IPS DF 6.9 (cell line): ENCODE results near the gene MCC.

Experiments
- DNase-seq: peaks from one replicate; pipeline ENCODE4 v3.0.0-alpha.2; 2013; ENCODE audit warnings: low read depth, low spot score
- H3K27ac ChIP-seq: one replicate; pipeline ENCODE4 v1.5.1; 2013; ENCODE audit warnings: low read length, control low read depth
- H3K27me3 ChIP-seq: 2 replicates; pipeline ENCODE4 v1.6.1; 2013; ENCODE audit warnings: mild to moderate bottlenecking, low read length; ENCODE audit not compliant: control insufficient read depth, insufficient read depth
- H3K36me3 ChIP-seq: 2 replicates; pipeline ENCODE4 v1.6.1; 2013; ENCODE audit warnings: low read length; ENCODE audit not compliant: control insufficient read depth, insufficient read depth
- H3K4me1 ChIP-seq: 2 replicates; pipeline ENCODE4 v1.6.1; 2013; ENCODE audit warnings: low read length; ENCODE audit not compliant: control insufficient read depth, insufficient read depth
- H3K4me3 ChIP-seq: 2 replicates; pipeline ENCODE4 v1.5.1; 2013; ENCODE audit warnings: mild to moderate bottlenecking, low read length
- H3K9me3 ChIP-seq: 2 replicates; pipeline ENCODE4 v1.6.1; 2013; ENCODE audit warnings: low read length, inconsistent platforms; ENCODE audit not compliant: control insufficient read depth, insufficient read depth
- WGBS: extraction: QIAGEN DNeasy Blood & Tissue Kit; methylation state at CpG from one replicate; pipeline ENCODE4 v1.1.7; 2013; ENCODE audit warnings: mixed read lengths, missing lambda C conversion rate; ENCODE audit not compliant: insufficient read length, insufficient coverage; 5-methylcytosine and 5-hydroxymethylcytosine counted together

MCC gene

DNA sequence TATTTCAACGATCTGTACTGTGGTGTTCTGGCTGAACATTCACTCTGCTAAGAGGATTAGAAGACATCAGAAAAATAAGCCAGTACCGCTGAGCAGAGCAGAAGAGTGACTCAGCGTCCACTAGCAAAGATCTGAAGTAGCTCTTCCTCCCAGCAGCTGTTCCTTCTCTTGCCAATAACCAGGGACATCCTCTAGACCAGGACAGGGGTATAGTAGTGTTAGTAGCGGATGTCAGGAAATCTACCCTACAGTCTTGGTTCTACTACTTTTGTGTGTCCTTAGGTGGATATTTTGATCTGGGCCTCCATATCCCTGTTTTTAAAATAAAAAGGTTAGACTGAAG lies 157.1 kb downstream of the MCC start:
- H3K4me3 ChIP-seq: no peak overlapping the region
- no peak for DNase-seq
- no peaks in the 10 kb centered on the region for H3K27me3 ChIP-seq
- H3K9me3 ChIP-seq: no peaks in the 10 kb centered on the region
- no peaks in the 10 kb centered on the region for H3K36me3 ChIP-seq
- H3K4me1 ChIP-seq: no peaks in the 10 kb centered on the region
- WGBS: no CpG with 5 or more reads among the region's 4 CpGs
- H3K27ac ChIP-seq: no peak overlapping the region

DNA sequence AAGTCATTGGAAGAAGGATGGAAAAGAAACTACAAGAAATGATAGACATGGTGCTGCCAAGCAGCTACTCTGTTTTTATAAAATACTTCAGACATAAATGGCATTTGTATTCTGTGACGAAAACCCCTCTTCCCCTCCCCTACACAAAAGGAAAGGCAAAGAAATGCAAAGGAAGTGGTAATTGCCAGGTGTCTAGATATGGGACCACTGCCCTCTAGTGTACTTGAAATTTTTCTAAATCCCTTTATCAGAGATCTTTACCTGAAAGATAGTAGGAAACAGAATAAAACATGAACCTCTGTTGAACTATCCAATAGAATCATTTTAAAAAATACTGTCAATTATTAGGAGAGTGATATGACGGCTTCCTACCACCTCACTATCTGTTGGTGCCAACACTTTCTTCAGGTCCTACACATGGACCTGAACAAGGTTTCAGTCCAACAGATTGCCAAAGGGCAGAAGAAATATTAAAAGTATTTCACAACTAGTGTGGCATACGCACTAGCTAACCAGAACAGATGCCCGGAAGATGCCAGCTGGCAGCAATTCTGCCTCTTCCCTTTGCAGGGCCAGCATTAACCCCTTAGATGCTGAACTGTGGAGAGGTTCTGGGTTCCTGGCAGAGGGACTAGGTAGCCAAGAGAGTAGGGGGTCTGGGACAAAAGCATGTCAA lies 157.6 kb downstream of the MCC start:
- H3K4me1 ChIP-seq: no peaks in the 10 kb centered on the region
- no peaks in the 10 kb centered on the region for H3K27me3 ChIP-seq
- no peaks in the 10 kb centered on the region for H3K36me3 ChIP-seq
- H3K4me3 ChIP-seq: no peak overlapping the region
- WGBS: no CpG with 5 or more reads among the region's 4 CpGs
- no peak overlapping the region for H3K27ac ChIP-seq
- H3K9me3 ChIP-seq: no peaks in the 10 kb centered on the region
- no peak for DNase-seq

DNA sequence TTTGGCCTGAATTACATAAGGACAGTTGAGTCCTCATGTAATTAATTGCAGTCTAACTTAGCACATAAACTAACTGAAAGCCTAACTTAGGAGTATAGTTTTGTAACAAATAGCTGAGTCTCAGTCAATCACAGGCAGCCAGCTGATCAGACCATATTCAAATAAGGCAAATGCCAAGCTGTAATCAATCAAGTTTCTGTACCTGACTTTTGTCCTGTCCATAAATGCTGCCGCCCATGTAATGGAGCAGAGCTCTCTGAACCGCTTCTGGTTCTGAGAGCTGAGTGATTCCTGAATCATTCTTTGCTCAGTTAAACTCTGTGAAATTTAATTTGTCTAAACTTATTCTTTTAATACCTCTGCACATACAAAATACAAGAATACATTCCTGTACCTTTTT lies 158.3 kb downstream of the MCC start:
- Histone ChIP-seq H3K36me3 (no peaks in the 10 kb centered on the region), H3K27me3 (no peaks in the 10 kb centered on the region), H3K4me1 (no peaks in the 10 kb centered on the region), H3K27ac (no peak overlapping the region), H3K9me3 (no peaks in the 10 kb centered on the region), H3K4me3 (no peak overlapping the region)
- no peak for DNase-seq
- WGBS: no CpG with 5 or more reads among the region's 2 CpGs

GRCh38 chr5:113325054-113325453 lies 163.2 kb downstream of the MCC start:
- H3K36me3 ChIP-seq: no peaks in the 10 kb centered on the region
- no peaks in the 10 kb centered on the region for H3K4me1 ChIP-seq
- no peak for DNase-seq
- H3K27ac ChIP-seq: no peak overlapping the region
- no peaks in the 10 kb centered on the region for H3K9me3 ChIP-seq
- H3K4me3 ChIP-seq: no peak overlapping the region
- no peaks in the 10 kb centered on the region for H3K27me3 ChIP-seq
- no CpG with 5 or more reads among the region's 4 CpGs for WGBS

DNA sequence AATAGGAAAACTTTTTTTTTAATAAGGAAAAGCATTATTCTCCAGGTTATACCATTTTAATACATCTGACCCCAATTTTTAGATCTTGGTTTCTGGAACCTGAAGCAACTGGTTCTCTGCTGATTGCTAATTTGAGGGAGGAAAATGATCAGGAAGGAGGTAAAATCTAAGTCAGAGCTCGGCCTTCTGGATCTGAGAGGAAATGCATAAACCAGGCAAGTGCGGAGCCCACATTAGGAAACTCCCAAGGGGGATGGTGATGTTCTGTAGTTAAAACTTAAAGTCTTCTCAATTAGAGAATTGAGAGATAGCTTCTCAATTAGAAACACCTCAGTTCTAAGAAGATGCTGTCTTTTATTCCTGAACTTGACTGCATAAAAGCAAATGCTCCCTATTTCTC lies 167.0 kb downstream of the MCC start:
- no peaks in the 10 kb centered on the region for H3K9me3 ChIP-seq
- H3K4me1 ChIP-seq: no peaks in the 10 kb centered on the region
- no peak overlapping the region for H3K27ac ChIP-seq
- no peaks in the 10 kb centered on the region for H3K27me3 ChIP-seq
- whole genome bisulfite sequencing: no CpG with 5 or more reads among the region's 2 CpGs
- H3K4me3 ChIP-seq: no peak overlapping the region
- H3K36me3 ChIP-seq: no peaks in the 10 kb centered on the region
- no peak for DNase-seq

DNA sequence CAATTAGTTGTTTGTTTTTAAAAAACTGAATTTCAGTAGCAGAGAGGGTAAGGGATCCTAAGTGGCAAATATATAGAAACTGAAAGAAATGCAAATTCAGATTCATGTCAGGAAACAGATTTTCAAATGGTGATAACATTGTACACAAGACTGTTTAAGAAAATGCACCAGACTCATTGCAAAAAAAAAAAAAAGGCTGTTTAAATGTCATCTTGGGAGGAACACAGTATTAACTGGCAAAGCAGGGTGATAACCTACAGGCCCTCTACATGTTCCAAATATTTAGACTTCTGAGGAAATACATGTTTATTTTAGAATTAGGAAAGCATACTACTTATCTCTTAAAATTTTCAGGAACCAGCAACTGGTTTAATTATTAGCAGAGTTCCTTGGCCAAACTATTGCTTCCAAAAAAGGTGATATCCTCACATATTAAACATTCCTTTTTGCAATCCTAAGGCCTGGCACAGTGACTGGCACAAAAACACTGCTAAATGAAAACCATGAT lies 167.9 kb downstream of the MCC start:
- no peak for DNase-seq
- Histone ChIP-seq H3K9me3 (no peaks in the 10 kb centered on the region), H3K27me3 (no peaks in the 10 kb centered on the region), H3K4me3 (no peak overlapping the region), H3K36me3 (no peaks in the 10 kb centered on the region), H3K4me1 (no peaks in the 10 kb centered on the region), H3K27ac (no peak overlapping the region)

- DNase-seq: no peak
- Histone ChIP-seq H3K27ac (no peak overlapping the region), H3K27me3 (no peaks in the 10 kb centered on the region), H3K36me3 (no peaks in the 10 kb centered on the region), H3K4me1 (no peaks in the 10 kb centered on the region), H3K4me3 (no peak overlapping the region), H3K9me3 (no peaks in the 10 kb centered on the region)
- WGBS: no CpG with 5 or more reads among the region's 5 CpGs
Observed at GRCh38 chr5:113319256-113320053, 168.8 kb downstream of the MCC start.

- H3K4me1 ChIP-seq: no peaks in the 10 kb centered on the region
- no peak overlapping the region for H3K27ac ChIP-seq
- H3K9me3 ChIP-seq: no peaks in the 10 kb centered on the region
- DNase-seq: no peak
- no peaks in the 10 kb centered on the region for H3K27me3 ChIP-seq
- H3K4me3 ChIP-seq: no peak overlapping the region
- WGBS: no CpG with 5 or more reads among the region's 2 CpGs
- H3K36me3 ChIP-seq: no peaks in the 10 kb centered on the region
Observed at GRCh38 chr5:113317636-113318035, 170.6 kb downstream of the MCC start.

DNA sequence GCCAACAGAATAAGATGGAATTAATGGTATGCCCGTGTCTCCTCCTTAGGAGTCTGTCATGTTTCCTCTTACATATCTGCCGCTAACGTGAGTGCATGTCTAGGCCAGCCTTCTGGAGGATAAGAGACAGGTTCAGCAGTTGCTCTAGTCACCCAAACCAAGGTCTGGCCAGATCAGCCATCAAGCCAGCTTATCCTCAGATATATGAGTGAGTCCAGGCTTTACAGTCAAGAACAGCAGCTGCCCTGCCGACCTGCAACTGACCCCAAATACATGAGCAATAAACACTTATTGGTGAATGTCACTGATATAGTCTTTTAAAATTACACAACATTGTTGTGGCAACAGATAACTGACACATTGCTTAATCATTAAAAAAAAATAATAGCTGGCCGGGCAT lies 177.0 kb downstream of the MCC start:
- Histone ChIP-seq H3K27me3 (no peaks in the 10 kb centered on the region), H3K4me1 (no peaks in the 10 kb centered on the region), H3K27ac (no peak overlapping the region), H3K9me3 (no peaks in the 10 kb centered on the region), H3K4me3 (no peak overlapping the region), H3K36me3 (no peaks in the 10 kb centered on the region)
- no CpG with 5 or more reads among the region's 5 CpGs for WGBS
- DNase-seq: no peak

- Histone ChIP-seq H3K4me1 (no peaks in the 10 kb centered on the region; the same call in 1 of the 2 replicates), H3K27ac (no peak overlapping the region), H3K36me3 (no peaks in the 10 kb centered on the region), H3K4me3 (no peak overlapping the region), H3K9me3 (no peaks in the 10 kb centered on the region), H3K27me3 (no peaks in the 10 kb centered on the region)
- no CpG with 5 or more reads among the region's 2 CpGs for WGBS
- no peak for DNase-seq
Observed at GRCh38 chr5:113302120-113302519, 186.1 kb downstream of the MCC start.

DNA sequence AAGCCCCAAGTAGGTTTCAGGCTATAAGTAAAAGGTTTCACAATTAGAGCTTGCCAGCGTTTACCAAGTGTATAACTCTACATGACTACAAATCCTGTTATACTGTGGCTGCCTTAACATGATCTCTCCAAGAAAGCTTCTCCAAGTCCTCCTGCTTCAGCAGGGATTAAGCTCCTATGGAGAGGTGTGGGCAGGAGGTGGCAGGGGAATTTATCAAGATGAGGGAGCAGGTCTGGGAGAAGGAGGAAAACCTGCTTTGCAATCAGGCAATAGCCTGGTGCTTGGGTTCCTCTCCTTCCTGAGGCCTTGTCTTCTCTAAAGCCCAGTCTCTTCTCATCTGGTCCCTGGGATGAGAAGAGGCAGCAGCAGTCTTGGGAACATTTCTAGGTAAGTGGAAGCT lies 188.7 kb downstream of the MCC start:
- H3K4me3 ChIP-seq: no peak overlapping the region
- peaks cover 6% of the 10 kb centered on the region for H3K4me1 ChIP-seq
- no peak for DNase-seq
- WGBS: no CpG with 5 or more reads among the region's 1 CpG
- H3K36me3 ChIP-seq: no peaks in the 10 kb centered on the region
- H3K27me3 ChIP-seq: 0 out of 2 replicates have a peak, but pooled peaks cover 1% of the 10 kb centered on the region
- no peaks in the 10 kb centered on the region for H3K9me3 ChIP-seq
- no peak overlapping the region for H3K27ac ChIP-seq
